Left ventricle myocardium inferior (tissue), 1 donor: ENCODE data around the gene DPYSL5. TPM values are rescaled to one million over a fixed set of nuclear protein-coding genes. Genes with fewer than 3 reads are reported as not detected.

ENCODE experiments used
- DNase-seq: peaks from one replicate; pipeline ENCODE4 v3.0.0-alpha.2; 2020
- H3K27ac ChIP-seq: fragments of 200-600 bp; replicated peaks from 2 replicates; pipeline ENCODE4 v1.8.0; 2021
- H3K27me3 ChIP-seq: fragments of 200-600 bp; 2 replicates; pipeline ENCODE4 v1.8.0; 2021; ENCODE audit warnings: low read depth
- H3K36me3 ChIP-seq: fragments of 200-600 bp; 2 replicates; pipeline ENCODE4 v1.8.0; 2021
- H3K4me1 ChIP-seq: fragments of 200-600 bp; 2 replicates; pipeline ENCODE4 v1.8.0; 2021
- H3K4me3 ChIP-seq: fragments of 200-600 bp; 2 replicates; pipeline ENCODE4 v1.8.0; 2021; ENCODE audit warnings: mild to moderate bottlenecking, moderate library complexity
- H3K9me3 ChIP-seq: fragments of 200-600 bp; replicated peaks from 2 replicates; pipeline ENCODE4 v1.8.0; 2021
- intact Hi-C: fragments of 100-400 bp; cut with micrococcal nuclease; formaldehyde crosslinking; loops from one replicate; pipeline ENCODE4 v1.11.0; 2022
- total RNA-seq: library from RNA; stranded (reverse); fragmentation: NEBNext Ultra II Directional; extraction: Animal tissue kit (Norgen Biotek cat#: 25700); gene quantifications from one replicate; pipeline ENCODE4 v1.2.1, GENCODE V29; 2021
- TF ChIP-seq, protein P1 (sequence below): fragments of 200-600 bp; IDR thresholded peaks from 2 replicates; pipeline ENCODE4 v1.8.0; 2021; ENCODE audit warnings: antibody characterized with exemption, mild to moderate bottlenecking, borderline replicate concordance
- donor health status: DM: no; HTN: yes; CAD: no; lungs with severe emphysema.

Gene DPYSL5
- total RNA-seq, 1 donor from 2014 or later = not detected

DNA sequence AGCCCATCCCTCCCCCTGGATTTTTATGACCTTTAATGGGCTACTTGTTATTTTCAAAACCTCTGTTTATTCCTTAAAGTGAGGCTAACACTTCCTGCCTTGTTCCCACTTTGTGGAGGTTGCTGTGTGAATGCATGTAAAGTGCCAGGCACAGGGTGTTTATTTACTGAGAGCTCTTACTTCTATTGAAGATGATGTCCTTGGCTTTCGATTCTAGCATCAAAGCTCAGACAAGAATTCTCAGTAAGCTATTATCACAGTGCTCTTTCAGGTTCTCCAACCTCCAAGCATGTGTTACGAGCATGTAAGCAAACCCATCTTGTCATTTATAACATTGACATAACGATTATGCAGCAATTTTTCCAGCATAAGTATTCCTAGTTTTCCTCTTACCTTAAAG is 44.2 kb downstream of the DPYSL5 start:
- H3K4me3 ChIP-seq = no peak overlapping the region
- intact Hi-C loops = no loop called here

DNA sequence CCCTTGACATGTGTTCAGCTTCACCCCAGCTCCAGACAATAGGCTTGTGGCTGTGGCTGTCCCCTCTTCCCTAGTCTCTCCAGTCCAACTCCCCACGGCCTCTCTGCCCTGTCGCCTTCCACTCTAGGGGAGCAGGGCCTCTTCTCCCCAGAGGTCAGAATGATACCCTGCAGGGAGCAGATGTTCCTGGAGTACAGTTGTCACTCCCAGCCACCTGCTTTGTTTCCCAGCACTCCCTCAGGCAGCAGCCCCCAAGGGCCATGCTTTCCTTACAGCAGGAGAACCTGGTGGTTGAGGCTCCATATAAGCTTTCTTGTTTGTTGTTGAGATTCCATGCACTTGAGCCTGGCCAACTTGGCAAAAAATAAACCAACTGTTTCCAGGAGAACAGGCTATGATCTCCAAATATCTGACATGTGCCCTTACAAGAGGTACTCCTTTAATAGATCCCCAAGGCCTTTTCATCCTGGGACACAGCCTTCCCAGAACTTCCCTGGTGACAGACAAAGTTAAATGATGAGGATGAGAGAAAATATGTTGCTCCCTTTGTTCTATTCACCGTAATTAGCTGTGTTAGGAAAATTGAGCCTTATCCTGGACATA is 45.1 kb downstream of the DPYSL5 start:
- no peaks in the 10 kb centered on the region for H3K27me3 ChIP-seq
- intact Hi-C loops = no loop called here
- no peaks in the 10 kb centered on the region for H3K4me1 ChIP-seq

More for the DNA sequence above, 44.2 kb downstream of the DPYSL5 start:
- no peak for DNase-seq
- no peaks in the 10 kb centered on the region for H3K27me3 ChIP-seq
- H3K27ac ChIP-seq = no peak overlapping the region
- H3K36me3 ChIP-seq = no peaks in the 10 kb centered on the region
- peaks cover 8% of the 10 kb centered on the region for H3K4me1 ChIP-seq
- TF ChIP-seq, protein P1, sequence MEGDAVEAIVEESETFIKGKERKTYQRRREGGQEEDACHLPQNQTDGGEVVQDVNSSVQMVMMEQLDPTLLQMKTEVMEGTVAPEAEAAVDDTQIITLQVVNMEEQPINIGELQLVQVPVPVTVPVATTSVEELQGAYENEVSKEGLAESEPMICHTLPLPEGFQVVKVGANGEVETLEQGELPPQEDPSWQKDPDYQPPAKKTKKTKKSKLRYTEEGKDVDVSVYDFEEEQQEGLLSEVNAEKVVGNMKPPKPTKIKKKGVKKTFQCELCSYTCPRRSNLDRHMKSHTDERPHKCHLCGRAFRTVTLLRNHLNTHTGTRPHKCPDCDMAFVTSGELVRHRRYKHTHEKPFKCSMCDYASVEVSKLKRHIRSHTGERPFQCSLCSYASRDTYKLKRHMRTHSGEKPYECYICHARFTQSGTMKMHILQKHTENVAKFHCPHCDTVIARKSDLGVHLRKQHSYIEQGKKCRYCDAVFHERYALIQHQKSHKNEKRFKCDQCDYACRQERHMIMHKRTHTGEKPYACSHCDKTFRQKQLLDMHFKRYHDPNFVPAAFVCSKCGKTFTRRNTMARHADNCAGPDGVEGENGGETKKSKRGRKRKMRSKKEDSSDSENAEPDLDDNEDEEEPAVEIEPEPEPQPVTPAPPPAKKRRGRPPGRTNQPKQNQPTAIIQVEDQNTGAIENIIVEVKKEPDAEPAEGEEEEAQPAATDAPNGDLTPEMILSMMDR = no peak
- peaks cover 7% of the 10 kb centered on the region for H3K9me3 ChIP-seq

DNA sequence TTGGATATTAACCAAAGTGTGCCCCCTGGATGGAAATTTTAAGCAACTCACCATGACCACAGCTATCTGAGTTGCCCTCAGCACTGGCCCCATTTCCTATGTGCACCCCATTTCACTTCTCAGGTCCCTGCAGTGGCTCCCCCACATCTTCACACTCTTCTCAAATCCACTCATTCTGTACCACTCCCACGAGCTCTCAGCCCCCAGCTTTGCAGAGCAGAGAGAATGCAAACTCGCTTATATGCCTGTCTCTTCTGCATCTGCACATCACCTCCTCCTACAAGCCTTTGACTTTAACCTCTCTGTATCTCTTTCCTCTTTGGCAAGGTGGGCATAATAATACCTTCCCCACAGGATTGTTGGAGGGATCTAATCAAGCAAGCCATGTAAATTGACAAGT is 46.2 kb downstream of the DPYSL5 start:
- Histone ChIP-seq H3K9me3 (peaks cover 7% of the 10 kb centered on the region), H3K27ac (no peak overlapping the region), H3K4me1 (no peaks in the 10 kb centered on the region), H3K27me3 (no peaks in the 10 kb centered on the region), H3K4me3 (no peak overlapping the region), H3K36me3 (no peaks in the 10 kb centered on the region)
- intact Hi-C loops = no loop called here
- DNase-seq = no peak
- TF ChIP-seq, protein P1 = no peak

More for the DNA sequence above, 45.1 kb downstream of the DPYSL5 start:
- Histone ChIP-seq H3K27ac (no peak overlapping the region), H3K36me3 (no peaks in the 10 kb centered on the region), H3K9me3 (peaks cover 7% of the 10 kb centered on the region), H3K4me3 (no peak overlapping the region)
- TF ChIP-seq, protein P1 = no peak
- no peak for DNase-seq

DNA sequence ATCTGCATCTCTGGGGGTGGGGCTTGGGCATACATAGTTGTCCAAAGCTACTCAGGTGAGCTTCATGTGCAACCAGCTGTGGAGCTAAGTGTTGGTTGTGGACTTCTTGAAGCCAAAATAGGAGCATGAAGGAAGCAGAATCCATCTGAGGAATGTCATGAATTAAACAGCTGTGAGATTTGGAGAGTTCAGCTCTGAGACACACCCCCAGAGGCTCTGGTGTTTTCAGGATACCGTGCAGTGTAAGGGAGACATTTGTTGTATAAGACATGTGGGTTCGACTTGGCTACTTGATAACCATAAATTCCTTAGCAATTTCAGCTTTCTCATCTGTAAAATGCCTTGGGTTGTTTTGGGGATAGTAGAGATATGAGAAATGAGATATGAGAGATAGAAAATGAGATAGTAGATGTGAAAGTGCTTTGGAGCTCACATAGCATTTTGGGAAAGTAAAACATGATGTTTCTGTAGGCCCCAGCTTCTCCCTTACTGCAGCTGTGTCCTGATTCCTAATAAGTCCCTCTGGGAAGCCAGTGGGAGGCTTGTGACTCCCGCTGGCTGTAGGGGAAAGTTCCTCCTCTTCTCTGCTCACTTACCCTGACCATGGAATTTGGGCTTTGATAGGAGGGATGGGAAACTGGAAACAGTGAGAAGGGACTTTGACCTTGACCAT is 50.0 kb downstream of the DPYSL5 start:
- no peak for DNase-seq
- Histone ChIP-seq H3K27ac (no peak overlapping the region), H3K9me3 (peaks cover 7% of the 10 kb centered on the region), H3K27me3 (no peaks in the 10 kb centered on the region), H3K4me3 (no peak overlapping the region), H3K4me1 (no peaks in the 10 kb centered on the region), H3K36me3 (no peaks in the 10 kb centered on the region)
- TF ChIP-seq, protein P1 = no peak
- intact Hi-C loops = no loop called here

DNA sequence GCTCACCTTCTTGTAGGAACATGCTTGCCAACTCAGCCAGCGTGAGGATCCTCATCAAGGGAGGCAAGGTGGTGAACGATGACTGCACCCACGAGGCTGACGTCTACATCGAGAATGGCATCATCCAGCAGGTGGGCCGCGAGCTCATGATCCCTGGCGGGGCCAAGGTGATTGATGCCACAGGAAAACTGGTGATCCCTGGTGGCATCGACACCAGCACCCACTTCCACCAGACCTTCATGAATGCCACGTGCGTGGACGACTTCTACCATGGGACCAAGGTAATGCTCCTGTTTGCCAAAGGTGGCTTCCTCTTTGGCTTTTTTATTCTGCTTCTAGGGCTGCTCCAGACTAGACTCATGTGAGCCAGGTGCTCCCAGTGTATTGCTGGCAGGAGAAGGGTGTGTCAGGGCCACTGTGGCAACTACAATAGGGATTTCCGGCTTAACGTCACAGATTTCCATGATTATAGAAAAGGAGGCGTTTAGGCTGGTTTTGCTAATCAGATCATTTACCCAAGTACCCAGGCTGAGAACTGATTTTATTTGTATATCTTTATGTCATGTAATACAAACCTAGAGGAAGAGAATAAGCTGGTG is 50.6 kb downstream of the DPYSL5 start:
- H3K4me3 ChIP-seq = no peak overlapping the region
- no peaks in the 10 kb centered on the region for H3K4me1 ChIP-seq
- peaks cover 7% of the 10 kb centered on the region for H3K9me3 ChIP-seq
- H3K27ac ChIP-seq = no peak overlapping the region
- no peak for DNase-seq
- TF ChIP-seq, protein P1 = no peak
- no peaks in the 10 kb centered on the region for H3K36me3 ChIP-seq
- H3K27me3 ChIP-seq = no peaks in the 10 kb centered on the region
- intact Hi-C loops = no loop called here
